ENCODE measurements around the gene POU6F2.

GRCh38 chr7:39005036-39005435 lies 27.3 kb downstream of the POU6F2 start:
- TF ChIP-seq CTCF (conservative IDR thresholded peaks at IDR 0.05; ENCODE audit: low read length) (no peak), EZH2phosphoT487 (IDR thresholded peaks at IDR 0.05; ENCODE audit: borderline replicate concordance) (no peak)

Data from Loucy (cell line).